Activated naive CD4-positive, alpha-beta T cell treated with anti-CD3 and anti-CD28 coated beads, Interleukin-2, amount 10 ng/mL, durations not matched to agents 7 days and 5 days (primary cell): ENCODE results near the gene BAZ1A.

Experiments
- CTCF ChIA-PET: fragments of 350-600 bp; sonication (Branson Sonifier 250); formaldehyde crosslinking; loops from one replicate; lab custom pipeline; 2021; ENCODE audit warnings: antibody characterized with exemption; lab: Charles Lee
- DNase-seq: peaks from one replicate; pipeline ENCODE4 v3.0.0-alpha.2; 2020
- H3K27ac Mint-ChIP-seq: one replicate; pipeline ENCODE4 v1.8.0; 2021; ENCODE audit warnings: mild to moderate bottlenecking, moderate library complexity, mixed read lengths
- H3K27me3 Mint-ChIP-seq: one replicate; pipeline ENCODE4 v1.8.0; 2021; ENCODE audit warnings: mild to moderate bottlenecking, mixed read lengths
- H3K36me3 Mint-ChIP-seq: one replicate; pipeline ENCODE4 v1.8.0; 2021; ENCODE audit warnings: mixed read lengths
- H3K4me1 Mint-ChIP-seq: one replicate; pipeline ENCODE4 v1.8.0; 2021; ENCODE audit warnings: mixed read lengths
- H3K4me3 Mint-ChIP-seq: one replicate; pipeline ENCODE4 v1.8.0; 2021; ENCODE audit warnings: mild to moderate bottlenecking, moderate library complexity, mixed read lengths
- H3K9me3 Mint-ChIP-seq: one replicate; pipeline ENCODE4 v1.8.0; 2021; ENCODE audit warnings: mixed read lengths

The BAZ1A gene, protein sequence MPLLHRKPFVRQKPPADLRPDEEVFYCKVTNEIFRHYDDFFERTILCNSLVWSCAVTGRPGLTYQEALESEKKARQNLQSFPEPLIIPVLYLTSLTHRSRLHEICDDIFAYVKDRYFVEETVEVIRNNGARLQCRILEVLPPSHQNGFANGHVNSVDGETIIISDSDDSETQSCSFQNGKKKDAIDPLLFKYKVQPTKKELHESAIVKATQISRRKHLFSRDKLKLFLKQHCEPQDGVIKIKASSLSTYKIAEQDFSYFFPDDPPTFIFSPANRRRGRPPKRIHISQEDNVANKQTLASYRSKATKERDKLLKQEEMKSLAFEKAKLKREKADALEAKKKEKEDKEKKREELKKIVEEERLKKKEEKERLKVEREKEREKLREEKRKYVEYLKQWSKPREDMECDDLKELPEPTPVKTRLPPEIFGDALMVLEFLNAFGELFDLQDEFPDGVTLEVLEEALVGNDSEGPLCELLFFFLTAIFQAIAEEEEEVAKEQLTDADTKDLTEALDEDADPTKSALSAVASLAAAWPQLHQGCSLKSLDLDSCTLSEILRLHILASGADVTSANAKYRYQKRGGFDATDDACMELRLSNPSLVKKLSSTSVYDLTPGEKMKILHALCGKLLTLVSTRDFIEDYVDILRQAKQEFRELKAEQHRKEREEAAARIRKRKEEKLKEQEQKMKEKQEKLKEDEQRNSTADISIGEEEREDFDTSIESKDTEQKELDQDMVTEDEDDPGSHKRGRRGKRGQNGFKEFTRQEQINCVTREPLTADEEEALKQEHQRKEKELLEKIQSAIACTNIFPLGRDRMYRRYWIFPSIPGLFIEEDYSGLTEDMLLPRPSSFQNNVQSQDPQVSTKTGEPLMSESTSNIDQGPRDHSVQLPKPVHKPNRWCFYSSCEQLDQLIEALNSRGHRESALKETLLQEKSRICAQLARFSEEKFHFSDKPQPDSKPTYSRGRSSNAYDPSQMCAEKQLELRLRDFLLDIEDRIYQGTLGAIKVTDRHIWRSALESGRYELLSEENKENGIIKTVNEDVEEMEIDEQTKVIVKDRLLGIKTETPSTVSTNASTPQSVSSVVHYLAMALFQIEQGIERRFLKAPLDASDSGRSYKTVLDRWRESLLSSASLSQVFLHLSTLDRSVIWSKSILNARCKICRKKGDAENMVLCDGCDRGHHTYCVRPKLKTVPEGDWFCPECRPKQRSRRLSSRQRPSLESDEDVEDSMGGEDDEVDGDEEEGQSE (N-terminal part only)

GRCh38 chr14:34875031-34875922 is at the start of gene BAZ1A:
Gene BAZ1A (minus strand): TSS chr14:34875360. CDS start chr14:34874604, 756 bp downstream.
- Mint-ChIP-seq H3K27ac (peak within 1 kb of the TSS; percentile 99), H3K4me3 (peak within 1 kb of the TSS; percentile 99)
- CTCF ChIA-PET: interaction anchor here (1.0 kb wide), 1 partner anchor 106 kb away, joined by 4 read pairs; no protein-coding TSS in a partner anchor

DNA sequence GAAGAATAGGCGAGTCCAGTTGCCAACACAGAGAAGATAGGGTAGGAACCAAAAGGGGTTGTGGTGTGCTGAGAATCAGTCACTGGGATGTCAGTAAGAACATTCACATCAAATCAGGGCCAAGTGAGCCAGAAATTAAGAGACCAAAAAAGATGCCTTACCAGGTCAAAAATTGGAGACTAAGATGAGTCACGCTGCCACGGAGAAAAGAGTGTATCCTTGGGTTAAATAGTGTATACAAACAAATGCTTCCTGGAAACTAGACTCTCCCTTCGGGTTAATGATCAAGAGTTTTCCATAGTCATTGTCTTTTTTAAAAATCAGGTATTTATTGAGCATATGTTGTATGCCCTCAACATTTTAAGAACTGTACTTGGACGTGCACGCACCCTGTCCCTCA is 45.2 kb upstream of the BAZ1A start:
- DNase-seq: no peak
- no peaks in the 10 kb centered on the region for H3K4me1 Mint-ChIP-seq
- H3K27ac Mint-ChIP-seq: no peak overlapping the region
- CTCF ChIA-PET: no interaction called here
- peaks cover 2% of the 10 kb centered on the region for H3K36me3 Mint-ChIP-seq
- no peak overlapping the region for H3K4me3 Mint-ChIP-seq
- no peaks in the 10 kb centered on the region for H3K27me3 Mint-ChIP-seq
- H3K9me3 Mint-ChIP-seq: no peaks in the 10 kb centered on the region

More at GRCh38 chr14:34875031-34875922, at the start of gene BAZ1A:
- Mint-ChIP-seq H3K36me3 (peaks cover 30% of the 10 kb centered on the region), H3K4me1 (peaks cover 39% of the 10 kb centered on the region), H3K27me3 (no peaks in the 10 kb centered on the region), H3K9me3 (no peaks in the 10 kb centered on the region)
- DNase-seq: peak; percentile 61

GRCh38 chr14:34913619-34914018 is 38.5 kb upstream of the BAZ1A start:
- no peaks in the 10 kb centered on the region for H3K36me3 Mint-ChIP-seq
- no peaks in the 10 kb centered on the region for H3K4me1 Mint-ChIP-seq
- H3K27me3 Mint-ChIP-seq: no peaks in the 10 kb centered on the region
- CTCF ChIA-PET: no interaction called here
- no peaks in the 10 kb centered on the region for H3K9me3 Mint-ChIP-seq
- no peak overlapping the region for H3K27ac Mint-ChIP-seq
- H3K4me3 Mint-ChIP-seq: no peak overlapping the region
- no peak for DNase-seq

DNA sequence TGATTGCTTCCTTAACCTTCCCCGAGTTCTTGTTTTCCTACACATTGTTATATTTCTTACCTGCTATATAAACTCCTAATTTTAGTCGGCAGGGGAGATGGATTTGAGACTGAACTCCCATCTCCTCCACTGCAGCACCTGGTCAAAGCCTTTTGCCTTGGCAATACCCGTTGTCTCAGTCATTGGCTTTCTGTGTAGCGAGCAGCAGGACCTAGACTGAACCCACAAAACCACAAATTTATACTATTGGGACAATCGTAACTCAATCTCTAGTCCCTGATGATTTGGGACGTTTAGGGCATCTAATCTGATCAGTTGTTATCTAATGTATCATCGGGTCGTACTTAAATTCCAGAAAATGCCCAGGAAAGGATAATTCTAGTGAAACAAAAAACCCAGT is 37.8 kb upstream of the BAZ1A start:
- Mint-ChIP-seq H3K27me3 (no peaks in the 10 kb centered on the region), H3K4me1 (no peaks in the 10 kb centered on the region), H3K36me3 (no peaks in the 10 kb centered on the region), H3K27ac (no peak overlapping the region), H3K9me3 (no peaks in the 10 kb centered on the region), H3K4me3 (no peak overlapping the region)
- DNase-seq: no peak
- CTCF ChIA-PET: no interaction called here

- H3K27ac Mint-ChIP-seq: no peak overlapping the region
- H3K27me3 Mint-ChIP-seq: no peaks in the 10 kb centered on the region
- no peak for DNase-seq
- CTCF ChIA-PET: no interaction called here
- H3K36me3 Mint-ChIP-seq: no peaks in the 10 kb centered on the region
- no peaks in the 10 kb centered on the region for H3K4me1 Mint-ChIP-seq
- H3K9me3 Mint-ChIP-seq: no peaks in the 10 kb centered on the region
- no peak overlapping the region for H3K4me3 Mint-ChIP-seq
Measured at GRCh38 chr14:34912182-34912581, 37.0 kb upstream of the BAZ1A start.

- CTCF ChIA-PET: no interaction called here
- Mint-ChIP-seq H3K36me3 (no peaks in the 10 kb centered on the region), H3K27me3 (no peaks in the 10 kb centered on the region), H3K4me1 (no peaks in the 10 kb centered on the region), H3K4me3 (no peak overlapping the region), H3K27ac (no peak overlapping the region), H3K9me3 (no peaks in the 10 kb centered on the region)
- DNase-seq: no peak
Measured at GRCh38 chr14:34911209-34912150, 36.3 kb upstream of the BAZ1A start.

DNA sequence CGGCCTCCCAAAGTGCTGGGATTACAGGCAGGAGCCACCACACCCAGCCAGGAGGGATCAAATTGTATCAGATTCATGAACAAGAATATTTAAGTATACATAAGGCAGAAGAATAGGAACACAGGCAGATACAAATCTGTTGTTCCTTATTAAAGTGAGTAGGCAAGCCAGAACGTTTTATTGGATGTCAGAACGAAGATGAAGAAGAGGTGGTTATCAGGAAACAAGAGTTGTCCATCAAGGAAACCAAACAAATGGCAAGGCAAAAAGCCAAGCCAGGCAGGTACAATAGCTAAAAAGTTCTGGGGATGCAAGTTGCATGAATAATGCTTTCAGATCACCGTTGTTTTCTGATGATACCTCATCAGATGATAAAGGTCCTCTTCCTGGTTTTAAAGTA is 31.1 kb upstream of the BAZ1A start:
- Mint-ChIP-seq H3K27ac (no peak overlapping the region), H3K36me3 (no peaks in the 10 kb centered on the region), H3K9me3 (no peaks in the 10 kb centered on the region), H3K27me3 (no peaks in the 10 kb centered on the region), H3K4me1 (no peaks in the 10 kb centered on the region), H3K4me3 (no peak overlapping the region)
- CTCF ChIA-PET: no interaction called here
- no peak for DNase-seq

DNA sequence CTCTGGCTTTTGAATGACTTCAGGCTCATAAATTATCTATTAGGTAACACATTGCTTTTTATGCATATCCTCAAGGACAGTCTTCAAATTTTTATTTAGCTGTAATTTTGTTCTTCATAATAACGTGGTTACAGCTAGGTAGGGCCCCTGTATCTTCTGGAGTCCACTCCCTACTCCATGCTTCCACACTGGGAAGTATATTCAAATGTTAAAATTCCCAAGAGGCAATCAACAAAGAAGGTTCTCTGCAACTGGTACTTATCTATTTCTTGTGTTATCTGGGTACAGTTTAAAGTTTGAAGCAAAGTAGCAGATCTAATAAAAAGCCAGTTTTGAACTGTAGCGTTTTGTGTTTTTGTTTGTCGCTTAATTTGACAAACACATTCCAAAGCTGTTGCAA is 20.1 kb upstream of the BAZ1A start:
- CTCF ChIA-PET: no interaction called here
- H3K4me1 Mint-ChIP-seq: peaks cover 9% of the 10 kb centered on the region

DNA sequence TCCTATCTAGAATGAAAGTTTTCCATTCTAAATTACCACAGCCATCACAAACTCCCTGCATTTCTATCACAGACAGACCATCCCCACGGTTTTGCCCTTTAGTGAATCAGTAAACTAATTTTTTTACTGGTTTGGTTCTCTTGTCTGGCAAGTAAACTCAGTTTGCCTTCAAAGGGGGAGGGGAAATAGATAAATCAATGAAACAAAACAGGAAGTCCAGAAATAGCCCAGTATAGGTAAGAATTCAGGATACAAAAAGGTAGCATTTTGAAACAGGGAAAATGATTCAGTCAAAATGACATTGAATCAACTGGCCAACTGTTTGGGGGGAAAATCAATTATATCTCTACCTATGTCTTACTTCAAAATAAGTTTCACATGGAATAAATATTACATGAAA is 15.8 kb upstream of the BAZ1A start:
- peaks cover 9% of the 10 kb centered on the region for H3K4me1 Mint-ChIP-seq
- H3K9me3 Mint-ChIP-seq: no peaks in the 10 kb centered on the region
- H3K36me3 Mint-ChIP-seq: no peaks in the 10 kb centered on the region
- CTCF ChIA-PET: no interaction called here
- no peaks in the 10 kb centered on the region for H3K27me3 Mint-ChIP-seq
- H3K4me3 Mint-ChIP-seq: no peak overlapping the region
- H3K27ac Mint-ChIP-seq: no peak overlapping the region
- DNase-seq: no peak

More for the DNA sequence above, 20.1 kb upstream of the BAZ1A start:
- DNase-seq: no peak
- H3K9me3 Mint-ChIP-seq: no peaks in the 10 kb centered on the region
- H3K36me3 Mint-ChIP-seq: no peaks in the 10 kb centered on the region
- no peak overlapping the region for H3K27ac Mint-ChIP-seq
- no peak overlapping the region for H3K4me3 Mint-ChIP-seq
- H3K27me3 Mint-ChIP-seq: no peaks in the 10 kb centered on the region

GRCh38 chr14:34888186-34888585 is 13.0 kb upstream of the BAZ1A start:
- Mint-ChIP-seq H3K4me1 (peaks cover 9% of the 10 kb centered on the region), H3K27ac (no peak overlapping the region), H3K27me3 (no peaks in the 10 kb centered on the region), H3K9me3 (no peaks in the 10 kb centered on the region), H3K36me3 (no peaks in the 10 kb centered on the region), H3K4me3 (no peak overlapping the region)
- CTCF ChIA-PET: no interaction called here
- DNase-seq: no peak

GRCh38 chr14:34883954-34884353 is 8.8 kb upstream of the BAZ1A start:
- Mint-ChIP-seq H3K27me3 (no peaks in the 10 kb centered on the region), H3K4me1 (no peaks in the 10 kb centered on the region), H3K9me3 (no peaks in the 10 kb centered on the region), H3K27ac (no peak overlapping the region), H3K4me3 (no peak overlapping the region), H3K36me3 (no peaks in the 10 kb centered on the region)
- DNase-seq: no peak
- CTCF ChIA-PET: no interaction called here

DNA sequence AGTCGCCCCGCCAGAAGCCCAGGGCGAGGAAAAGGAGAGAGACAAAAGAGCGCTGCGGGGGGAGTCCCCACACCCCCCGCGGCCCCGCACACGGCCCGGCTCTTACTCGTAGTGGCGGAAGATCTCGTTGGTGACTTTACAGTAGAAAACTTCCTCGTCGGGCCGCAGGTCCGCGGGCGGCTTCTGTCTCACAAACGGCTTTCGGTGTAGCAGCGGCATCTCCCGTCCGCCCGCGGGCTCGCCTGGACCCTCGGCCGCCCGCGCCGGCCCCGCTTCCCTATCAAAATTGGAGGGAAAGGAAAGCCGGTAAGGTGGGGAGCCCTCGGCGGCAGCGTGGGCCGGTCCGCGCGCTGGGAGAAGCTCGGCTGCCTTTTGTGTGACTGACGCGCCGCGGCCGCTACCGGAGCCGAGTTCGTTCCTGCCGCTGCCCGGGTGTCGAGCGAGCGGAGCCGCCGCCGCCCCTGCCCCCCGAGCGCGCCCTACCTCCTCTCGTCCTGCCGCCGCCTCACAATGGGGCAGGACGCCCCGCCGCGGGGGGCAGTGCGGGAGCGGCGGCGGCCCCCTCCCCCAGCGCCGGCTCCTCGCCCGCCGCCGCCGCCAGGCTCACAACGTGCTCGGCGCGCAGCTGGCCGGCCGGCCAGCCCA is 652 bp downstream of the BAZ1A start:
- Mint-ChIP-seq H3K9me3 (no peaks in the 10 kb centered on the region), H3K36me3 (peaks cover 34% of the 10 kb centered on the region), H3K27me3 (no peaks in the 10 kb centered on the region), H3K27ac (peak overlapping the region; percentile 99), H3K4me3 (peak overlapping the region; percentile 92), H3K4me1 (peaks cover 45% of the 10 kb centered on the region)
- DNase-seq: peak; percentile 66
- CTCF ChIA-PET: interaction anchor here (1.0 kb wide), 1 partner anchor 107 kb away, joined by 4 read pairs; no protein-coding TSS in a partner anchor
